Mesenchymal stem cell (in vitro differentiated cells and primary cell): ENCODE data around the gene MRPS12.
"Not testable (repeated sequence)": the region's sequence is repeated elsewhere in the genome, so short reads cannot be mapped to it uniquely, and the experiment has no call there.

ENCODE experiments used
- DNase-seq: peaks from one replicate; pipeline ENCODE4 v3.0.0-alpha.2; 2013
- H2AFZ ChIP-seq: one replicate; pipeline ENCODE4 v1.6.1; 2013; ENCODE audit warnings: low read depth, mild to moderate bottlenecking, control low read depth, inconsistent platforms, low read length, moderate library complexity
- H2AK5ac ChIP-seq: 2 replicates; pipeline ENCODE4 v1.6.1; 2013; ENCODE audit warnings: low read length, moderate library complexity, mild to moderate bottlenecking, inconsistent platforms; ENCODE audit not compliant: severe bottlenecking
- H2BK120ac ChIP-seq: one replicate; pipeline ENCODE4 v1.6.1; 2013; ENCODE audit warnings: low read depth, mild to moderate bottlenecking, inconsistent platforms, low read length, moderate library complexity
- H2BK12ac ChIP-seq, 2 experiments: one replicate each; pipeline ENCODE4 v1.6.1; 2013; ENCODE audit warnings: inconsistent platforms in 2 of 2, low read length in 2 of 2, mild to moderate bottlenecking in 2 of 2, moderate library complexity in 2 of 2, control low read depth in 1 of 2
- H2BK15ac ChIP-seq: one replicate; pipeline ENCODE4 v1.6.1; 2013; ENCODE audit warnings: mild to moderate bottlenecking, low read depth, inconsistent platforms; ENCODE audit not compliant: poor library complexity, severe bottlenecking
- H2BK5ac ChIP-seq: 2 replicates; pipeline ENCODE4 v1.6.1; 2013; ENCODE audit warnings: low read depth, mild to moderate bottlenecking, low read length, control low read depth, inconsistent platforms; ENCODE audit not compliant: poor library complexity, severe bottlenecking
- H3K14ac ChIP-seq, 2 experiments: one replicate each; pipeline ENCODE4 v1.6.1; 2013; ENCODE audit warnings: inconsistent platforms in 2 of 2, low read length in 2 of 2, control low read depth in 1 of 2, mild to moderate bottlenecking in 1 of 2, moderate library complexity in 1 of 2
- H3K18ac ChIP-seq, 2 experiments: one replicate each; pipeline ENCODE4 v1.6.1; 2013; ENCODE audit warnings: inconsistent platforms in 2 of 2, low read length in 2 of 2, control low read depth in 1 of 2, low read depth in 1 of 2, mild to moderate bottlenecking in 1 of 2
- H3K23ac ChIP-seq, 2 experiments: one replicate each; pipeline ENCODE4 v1.6.1; 2013; ENCODE audit warnings: inconsistent platforms in 2 of 2, low read length in 2 of 2, mild to moderate bottlenecking in 2 of 2, moderate library complexity in 2 of 2, control low read depth in 1 of 2
- H3K27ac ChIP-seq: 2 replicates; pipeline ENCODE4 v1.5.1; 2013; ENCODE audit warnings: mild to moderate bottlenecking, moderate library complexity, low read length, control low read depth, inconsistent platforms; ENCODE audit not compliant: poor library complexity, severe bottlenecking
- H3K27me3 ChIP-seq, 2 experiments: 2 replicates each; pipeline versions ENCODE4 v1.6.1 to v1.7.0; 2013; ENCODE audit warnings: low read length in 2 of 2, mild to moderate bottlenecking in 2 of 2, moderate library complexity in 2 of 2, control low read depth in 1 of 2, inconsistent platforms in 1 of 2; ENCODE audit not compliant: control insufficient read depth in 1 of 2, insufficient read depth in 1 of 2
- H3K36me3 ChIP-seq, 2 experiments: 2 replicates each; pipeline versions ENCODE4 v1.6.1 to v1.7.0; 2013; ENCODE audit warnings: low read length in 2 of 2, control low read depth in 1 of 2, inconsistent platforms in 1 of 2, low read depth in 1 of 2, mild to moderate bottlenecking in 1 of 2; ENCODE audit not compliant: insufficient read depth in 2 of 2, control insufficient read depth in 1 of 2
- H3K4ac ChIP-seq, 2 experiments: one replicate each; pipeline ENCODE4 v1.6.1; 2013; ENCODE audit warnings: inconsistent platforms in 2 of 2, low read length in 2 of 2, mild to moderate bottlenecking in 2 of 2, moderate library complexity in 2 of 2, control low read depth in 1 of 2, low read depth in 1 of 2
- H3K4me1 ChIP-seq: 2 replicates; pipeline ENCODE4 v1.6.1; 2013; ENCODE audit warnings: low read depth, low read length, control low read depth; ENCODE audit not compliant: control insufficient read depth, insufficient read depth
- H3K4me2 ChIP-seq: 2 replicates; pipeline ENCODE4 v1.6.1; 2013; ENCODE audit warnings: low read length, mild to moderate bottlenecking, inconsistent platforms; ENCODE audit not compliant: poor library complexity, severe bottlenecking
- H3K4me3 ChIP-seq, 2 experiments: 2 replicates each; pipeline versions ENCODE4 v1.5.1 to v1.7.0; 2013; ENCODE audit warnings: low read length in 2 of 2, mild to moderate bottlenecking in 2 of 2, control low read depth in 1 of 2, low read depth in 1 of 2; ENCODE audit not compliant: insufficient read depth in 1 of 2
- H3K79me1 ChIP-seq: replicated peaks from 2 replicates; pipeline ENCODE4 v1.6.1; 2013; ENCODE audit warnings: mild to moderate bottlenecking, control low read depth, low read length, inconsistent platforms; ENCODE audit not compliant: poor library complexity, severe bottlenecking
- H3K9ac ChIP-seq: 2 replicates; pipeline ENCODE4 v1.7.0; 2013; ENCODE audit warnings: mild to moderate bottlenecking, low read length, moderate library complexity
- H3K9me3 ChIP-seq: 2 replicates; pipeline ENCODE4 v1.7.0; 2013; ENCODE audit warnings: mild to moderate bottlenecking, low read length; ENCODE audit not compliant: control insufficient read depth
- H4K8ac ChIP-seq: one replicate; pipeline ENCODE4 v1.6.1; 2013; ENCODE audit warnings: inconsistent platforms, mild to moderate bottlenecking, low read length, moderate library complexity
- H4K91ac ChIP-seq: one replicate; pipeline ENCODE4 v1.6.1; 2013; ENCODE audit warnings: mild to moderate bottlenecking, low read length, inconsistent platforms
- WGBS: methylation state at CpG from one replicate; pipeline ENCODE4 v1.1.7; 2013; ENCODE audit warnings: mixed read lengths; 5-methylcytosine and 5-hydroxymethylcytosine counted together

The MRPS12 gene

GRCh38 chr19:38941466-38941865 is 10.7 kb downstream of the MRPS12 start:
- not testable (repeated sequence) for H2BK12ac ChIP-seq, H3K4me1 ChIP-seq, H2BK120ac ChIP-seq, H4K91ac ChIP-seq, DNase-seq, H3K9me3 ChIP-seq, H2AK5ac ChIP-seq, H2BK5ac ChIP-seq, H3K23ac ChIP-seq, H2BK15ac ChIP-seq, H3K79me1 ChIP-seq, H3K27ac ChIP-seq, H3K4ac ChIP-seq, H3K18ac ChIP-seq, H3K4me3 ChIP-seq, H3K9ac ChIP-seq, H2AFZ ChIP-seq, H4K8ac ChIP-seq, H3K27me3 ChIP-seq, H3K14ac ChIP-seq, H3K4me2 ChIP-seq
- WGBS: over 99% methylated on average over 5 of the region's 5 CpGs
- H3K36me3 ChIP-seq: peaks cover 16 to 24% of the 10 kb centered on the region in 2 experiments

- H4K91ac ChIP-seq: no peak overlapping the region
- no peak overlapping the region for H3K4me2 ChIP-seq
- no peaks in the 10 kb centered on the region for H3K79me1 ChIP-seq
- H3K18ac ChIP-seq: no peak overlapping the region
- no peak overlapping the region for H4K8ac ChIP-seq
- no peak overlapping the region for H2BK120ac ChIP-seq
- no peak overlapping the region for H2BK15ac ChIP-seq
- H3K4me1 ChIP-seq: no peaks in the 10 kb centered on the region
- no peak overlapping the region for H3K9ac ChIP-seq
- no peak overlapping the region for H3K14ac ChIP-seq
- H2AK5ac ChIP-seq: no peak overlapping the region
- H3K4me3 ChIP-seq: no peak overlapping the region
- no peak overlapping the region for H3K23ac ChIP-seq
- H2AFZ ChIP-seq: no peak overlapping the region
- peaks cover 22 to 27% of the 10 kb centered on the region in 2 experiments for H3K36me3 ChIP-seq
- H2BK5ac ChIP-seq: no peak overlapping the region
- no peak overlapping the region for H2BK12ac ChIP-seq
- H3K9me3 ChIP-seq: no peaks in the 10 kb centered on the region
- no peak overlapping the region for H3K4ac ChIP-seq
- H3K27me3 ChIP-seq: no peaks in the 10 kb centered on the region
- WGBS: 81% methylated on average over 2 of the region's 2 CpGs
- no peak for DNase-seq
- H3K27ac ChIP-seq: no peak overlapping the region
These were observed 11.2 kb downstream of the MRPS12 start for GRCh38 chr19:38941979-38942378.

GRCh38 chr19:38942471-38943181 is 11.9 kb downstream of the MRPS12 start:
- 95% methylated on average over 17 of the region's 20 CpGs for WGBS

GRCh38 chr19:38944981-38945506 is 14.3 kb downstream of the MRPS12 start:
- Histone ChIP-seq H3K9me3 (no peaks in the 10 kb centered on the region), H2AK5ac (no peak overlapping the region), H3K23ac (no peak overlapping the region), H3K79me1 (peaks cover 3% of the 10 kb centered on the region), H3K4me1 (peaks cover 5% of the 10 kb centered on the region), H2BK5ac (no peak overlapping the region), H3K9ac (no peak overlapping the region), H2BK12ac (no peak overlapping the region), H2AFZ (no peak overlapping the region), H3K4me3 (no peak overlapping the region), H3K27me3 (no peaks in the 10 kb centered on the region), H3K18ac (no peak overlapping the region), H3K14ac (no peak overlapping the region), H3K4me2 (no peak overlapping the region), H2BK120ac (no peak overlapping the region), H4K8ac (no peak overlapping the region), H3K4ac (no peak overlapping the region), H2BK15ac (no peak overlapping the region), H3K36me3 (peaks cover 31 to 47% of the 10 kb centered on the region in 2 experiments), H3K27ac (no peak overlapping the region), H4K91ac (no peak overlapping the region)
- no peak for DNase-seq
- 97% methylated on average over 11 of the region's 12 CpGs for WGBS

More at GRCh38 chr19:38942471-38943181, 11.9 kb downstream of the MRPS12 start:
- Histone ChIP-seq H3K79me1 (no peaks in the 10 kb centered on the region), H4K8ac (no peak overlapping the region), H4K91ac (no peak overlapping the region), H3K4ac (no peak overlapping the region), H2BK15ac (no peak overlapping the region), H3K23ac (no peak overlapping the region), H3K27me3 (no peaks in the 10 kb centered on the region), H3K36me3 (peaks cover 27 to 31% of the 10 kb centered on the region in 2 experiments), H3K14ac (no peak overlapping the region), H2BK120ac (no peak overlapping the region), H2BK5ac (no peak overlapping the region), H3K4me2 (no peak overlapping the region), H2BK12ac (no peak overlapping the region), H2AFZ (no peak overlapping the region), H3K4me1 (no peaks in the 10 kb centered on the region), H3K9me3 (no peaks in the 10 kb centered on the region), H3K27ac (no peak overlapping the region), H3K4me3 (no peak overlapping the region), H3K9ac (no peak overlapping the region), H3K18ac (no peak overlapping the region), H2AK5ac (no peak overlapping the region)
- DNase-seq: no peak
